ENCODE measurements around the gene ART1. TPM values are rescaled to one million over a fixed set of nuclear protein-coding genes. Genes with fewer than 3 reads are reported as not detected.

ART1 gene
- total and polyA plus RNA-seq, 2 of the 4 experiments (the other 2 are of a cell fraction): not detected

DNA sequence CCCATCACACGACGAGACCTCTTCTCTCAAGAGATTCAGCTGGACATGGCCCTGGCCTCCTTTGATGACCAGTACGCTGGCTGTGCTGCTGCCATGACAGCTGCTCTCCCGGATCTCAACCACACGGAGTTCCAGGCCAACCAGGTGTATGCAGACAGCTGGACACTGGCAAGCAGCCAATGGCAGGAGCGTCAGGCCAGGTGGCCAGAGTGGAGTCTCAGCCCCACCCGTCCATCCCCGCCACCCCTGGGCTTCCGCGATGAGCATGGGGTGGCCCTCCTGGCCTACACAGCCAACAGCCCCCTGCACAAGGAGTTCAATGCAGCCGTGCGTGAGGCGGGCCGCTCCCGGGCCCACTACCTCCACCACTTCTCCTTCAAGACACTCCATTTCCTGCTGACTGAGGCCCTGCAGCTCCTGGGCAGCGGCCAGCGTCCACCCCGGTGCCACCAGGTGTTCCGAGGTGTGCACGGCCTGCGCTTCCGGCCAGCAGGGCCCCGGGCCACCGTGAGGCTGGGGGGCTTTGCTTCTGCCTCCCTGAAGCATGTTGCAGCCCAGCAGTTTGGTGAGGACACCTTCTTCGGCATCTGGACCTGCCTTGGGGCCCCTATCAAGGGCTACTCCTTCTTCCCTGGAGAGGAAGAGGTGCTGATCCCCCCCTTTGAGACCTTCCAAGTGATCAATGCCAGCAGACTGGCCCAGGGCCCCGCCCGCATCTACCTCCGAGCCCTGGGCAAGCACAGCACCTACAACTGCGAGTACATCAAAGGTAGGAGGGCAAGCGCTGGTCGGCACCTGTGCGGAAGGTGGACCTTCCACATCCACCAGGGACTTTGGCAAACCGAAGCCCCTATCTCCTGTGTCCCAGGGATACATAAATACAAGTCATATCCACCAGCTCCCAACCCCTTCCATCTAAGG lies 14.9 kb downstream of the ART1 start:
- no peaks in the 10 kb centered on the region for H3K9me3 ChIP-seq (ENCODE audit: control insufficient read depth, insufficient read depth, low read length)
- dilution Hi-C loops (cut with HindIII; ENCODE audit: low sequenced_read_pairs, unreplicated experiment): no loop called here
- H3K79me1 ChIP-seq (ENCODE audit: low read depth in 1 of 2, low read length in 2 of 2): no peaks in the 10 kb centered on the region
- H3K27ac ChIP-seq (ENCODE audit: insufficient read depth, low read length): no peak overlapping the region
- H3K14ac ChIP-seq (replicated peaks; ENCODE audit: low read depth, low read length): no peak overlapping the region
- peaks cover 5% of the 10 kb centered on the region; the same call in 1 of the 2 replicates for H3K36me3 ChIP-seq (ENCODE audit: control insufficient read depth, insufficient read depth, low read length)
- ChIA-PET CTCF (no interaction called here), POLR2A (ENCODE audit: unreplicated experiment) (no interaction called here)
- no peak for ATAC-seq (ENCODE audit: low read depth)
- no peak overlapping the region for H3K56ac ChIP-seq (ENCODE audit: extremely low read depth, insufficient read depth, low read length)
- no peak overlapping the region for H2BK5ac ChIP-seq (ENCODE audit: low read depth, low read length, poor library complexity, severe bottlenecking)
- 95% methylated on average over 10 of the region's 33 CpGs; no CpG with 5 or more reads in 1 of the 2 experiments for WGBS, 2 experiments (ENCODE audit: extremely low coverage in 2 of 2, insufficient read length in 1 of 2)
- H2AK5ac ChIP-seq (ENCODE audit: low read depth, low read length): no peak overlapping the region
- no peaks in the 10 kb centered on the region for H4K20me1 ChIP-seq (ENCODE audit: insufficient read depth, low read length)
- H4K5ac ChIP-seq (ENCODE audit: low read depth, low read length): no peak overlapping the region
- H3K23ac ChIP-seq (ENCODE audit: low read depth, low read length): no peak overlapping the region
- no peak overlapping the region for H4K8ac ChIP-seq (ENCODE audit: low read depth in 2 of 2, low read length in 2 of 2)
- in situ Hi-C loops (cut with MboI; ENCODE audit: low sequenced_read_pairs): no loop called here
- H3K9me1 ChIP-seq (ENCODE audit: insufficient read depth, low read length): no peaks in the 10 kb centered on the region
- no peak overlapping the region for H2AFZ ChIP-seq (replicated peaks; ENCODE audit: low read length, poor library complexity)
- H3K27me3 ChIP-seq (ENCODE audit: control insufficient read depth, insufficient read depth, low read length): peaks cover 14% of the 10 kb centered on the region
- no peak overlapping the region for H2AK9ac ChIP-seq (replicated peaks; ENCODE audit: low read depth, low read length, poor library complexity)
- TF ChIP-seq, protein P1, sequence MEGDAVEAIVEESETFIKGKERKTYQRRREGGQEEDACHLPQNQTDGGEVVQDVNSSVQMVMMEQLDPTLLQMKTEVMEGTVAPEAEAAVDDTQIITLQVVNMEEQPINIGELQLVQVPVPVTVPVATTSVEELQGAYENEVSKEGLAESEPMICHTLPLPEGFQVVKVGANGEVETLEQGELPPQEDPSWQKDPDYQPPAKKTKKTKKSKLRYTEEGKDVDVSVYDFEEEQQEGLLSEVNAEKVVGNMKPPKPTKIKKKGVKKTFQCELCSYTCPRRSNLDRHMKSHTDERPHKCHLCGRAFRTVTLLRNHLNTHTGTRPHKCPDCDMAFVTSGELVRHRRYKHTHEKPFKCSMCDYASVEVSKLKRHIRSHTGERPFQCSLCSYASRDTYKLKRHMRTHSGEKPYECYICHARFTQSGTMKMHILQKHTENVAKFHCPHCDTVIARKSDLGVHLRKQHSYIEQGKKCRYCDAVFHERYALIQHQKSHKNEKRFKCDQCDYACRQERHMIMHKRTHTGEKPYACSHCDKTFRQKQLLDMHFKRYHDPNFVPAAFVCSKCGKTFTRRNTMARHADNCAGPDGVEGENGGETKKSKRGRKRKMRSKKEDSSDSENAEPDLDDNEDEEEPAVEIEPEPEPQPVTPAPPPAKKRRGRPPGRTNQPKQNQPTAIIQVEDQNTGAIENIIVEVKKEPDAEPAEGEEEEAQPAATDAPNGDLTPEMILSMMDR (conservative IDR thresholded peaks at IDR 0.05; ENCODE audit: low read depth, low read length): no peak
- TF ChIP-seq RCOR1 (IDR thresholded peaks at IDR 0.05; ENCODE audit: insufficient replicate concordance, low read length) (no peak), RFX5 (IDR thresholded peaks at IDR 0.05; ENCODE audit: low read depth, low read length) (no peak), MAFK (IDR thresholded peaks at IDR 0.05; ENCODE audit: low read depth, low read length) (no peak), NFE2L2 (IDR thresholded peaks at IDR 0.05; ENCODE audit: low read depth, low read length) (no peak), MAZ (IDR thresholded peaks at IDR 0.05; ENCODE audit: borderline replicate concordance, low read depth, low read length) (no peak), POLR2A (IDR thresholded peaks at IDR 0.05; ENCODE audit: low read depth, low read length) (no peak)
- TF ChIP-seq, protein P2, sequence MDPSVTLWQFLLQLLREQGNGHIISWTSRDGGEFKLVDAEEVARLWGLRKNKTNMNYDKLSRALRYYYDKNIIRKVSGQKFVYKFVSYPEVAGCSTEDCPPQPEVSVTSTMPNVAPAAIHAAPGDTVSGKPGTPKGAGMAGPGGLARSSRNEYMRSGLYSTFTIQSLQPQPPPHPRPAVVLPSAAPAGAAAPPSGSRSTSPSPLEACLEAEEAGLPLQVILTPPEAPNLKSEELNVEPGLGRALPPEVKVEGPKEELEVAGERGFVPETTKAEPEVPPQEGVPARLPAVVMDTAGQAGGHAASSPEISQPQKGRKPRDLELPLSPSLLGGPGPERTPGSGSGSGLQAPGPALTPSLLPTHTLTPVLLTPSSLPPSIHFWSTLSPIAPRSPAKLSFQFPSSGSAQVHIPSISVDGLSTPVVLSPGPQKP (IDR thresholded peaks at IDR 0.05; ENCODE audit: borderline replicate concordance, low read depth, low read length): no peak
- BruUV-seq (replicated peaks): no TSS peak
- H3K4me3 ChIP-seq (ENCODE audit: insufficient read depth, low read depth, low read length): no peak overlapping the region
- no peak overlapping the region for H2BK15ac ChIP-seq (ENCODE audit: low read depth, low read length)
- H3K18ac ChIP-seq (ENCODE audit: low read depth, low read length): no peak overlapping the region
- H3K4me2 ChIP-seq (ENCODE audit: low read depth, low read length): no peak overlapping the region
- H3K9ac ChIP-seq (ENCODE audit: low read depth, low read length): no peak overlapping the region
- DNase-seq: no peak
- H4K91ac ChIP-seq (ENCODE audit: insufficient read depth, low read depth, low read length): no peak overlapping the region
- no peak overlapping the region for H3K4ac ChIP-seq (ENCODE audit: low read depth, low read length)
- no peaks in the 10 kb centered on the region for H3K4me1 ChIP-seq (ENCODE audit: control insufficient read depth, insufficient read depth, low read length)
- H2BK20ac ChIP-seq (ENCODE audit: low read depth, low read length): no peak overlapping the region
- intact Hi-C loops (cut with micrococcal nuclease): no loop called here
- H2BK120ac ChIP-seq (ENCODE audit: low read depth, low read length): no peak overlapping the region

All from IMR-90 (cell line).